ENCODE data around the gene TRAM2. TPM values are rescaled to one million over a fixed set of nuclear protein-coding genes. Genes with fewer than 3 reads are reported as not detected.

The TRAM2 gene
- total and polyA plus RNA-seq, 2 of the 4 experiments (the other 2 are of a cell fraction) = 77.2 to 95.7 TPM

DNA sequence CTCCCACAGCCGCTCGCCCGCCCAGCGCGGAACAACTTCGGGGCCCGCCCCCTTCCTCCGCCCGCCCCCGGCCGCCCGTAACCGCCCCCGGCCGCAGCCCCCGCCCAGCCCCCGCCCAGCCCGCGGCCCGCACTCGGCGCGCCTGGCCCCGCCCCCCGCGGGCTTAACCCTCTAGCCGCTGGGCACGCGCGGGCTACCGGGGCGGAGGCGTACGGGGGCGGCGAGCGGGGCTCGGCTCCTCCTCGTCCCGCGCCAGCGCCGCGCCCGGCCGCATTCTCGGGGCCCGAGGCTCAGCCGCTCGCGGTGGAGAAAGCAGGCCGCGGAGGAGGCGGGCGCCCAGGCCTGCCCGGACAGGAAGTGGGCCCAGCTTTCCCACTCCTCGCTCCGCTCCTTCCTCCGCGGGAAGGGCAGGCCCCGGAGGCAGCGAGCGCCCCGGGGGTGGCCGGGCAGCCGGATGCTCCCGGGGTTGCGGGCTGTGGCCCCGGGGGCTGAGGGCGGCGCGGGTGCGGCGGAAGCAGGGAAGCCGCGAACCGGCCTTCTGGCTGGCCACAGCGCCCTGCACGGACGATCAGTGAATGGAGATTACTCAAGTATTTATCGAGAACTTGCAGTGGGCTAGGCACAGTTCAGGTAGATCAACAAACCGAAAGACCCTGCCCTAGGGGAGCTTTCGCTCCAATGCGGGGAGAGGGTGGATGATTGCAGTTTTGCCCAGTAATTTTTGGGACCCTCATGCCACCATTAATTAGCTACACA lies at the start of gene TRAM2 (continued):
- TF ChIP-seq, protein P1, sequence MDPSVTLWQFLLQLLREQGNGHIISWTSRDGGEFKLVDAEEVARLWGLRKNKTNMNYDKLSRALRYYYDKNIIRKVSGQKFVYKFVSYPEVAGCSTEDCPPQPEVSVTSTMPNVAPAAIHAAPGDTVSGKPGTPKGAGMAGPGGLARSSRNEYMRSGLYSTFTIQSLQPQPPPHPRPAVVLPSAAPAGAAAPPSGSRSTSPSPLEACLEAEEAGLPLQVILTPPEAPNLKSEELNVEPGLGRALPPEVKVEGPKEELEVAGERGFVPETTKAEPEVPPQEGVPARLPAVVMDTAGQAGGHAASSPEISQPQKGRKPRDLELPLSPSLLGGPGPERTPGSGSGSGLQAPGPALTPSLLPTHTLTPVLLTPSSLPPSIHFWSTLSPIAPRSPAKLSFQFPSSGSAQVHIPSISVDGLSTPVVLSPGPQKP (IDR thresholded peaks at IDR 0.05; ENCODE audit: borderline replicate concordance, low read depth, low read length) = no peak
- TF ChIP-seq MAZ (IDR thresholded peaks at IDR 0.05; ENCODE audit: borderline replicate concordance, low read depth, low read length) = peak; percentile 84; the same call in 1 of the 2 replicates
- TF ChIP-seq FOS (IDR thresholded peaks at IDR 0.05; ENCODE audit: low read depth, low read length) = no peak
- peak; percentile 61 for TF ChIP-seq BHLHE40 (IDR thresholded peaks at IDR 0.05; ENCODE audit: low read depth, low read length)

DNA sequence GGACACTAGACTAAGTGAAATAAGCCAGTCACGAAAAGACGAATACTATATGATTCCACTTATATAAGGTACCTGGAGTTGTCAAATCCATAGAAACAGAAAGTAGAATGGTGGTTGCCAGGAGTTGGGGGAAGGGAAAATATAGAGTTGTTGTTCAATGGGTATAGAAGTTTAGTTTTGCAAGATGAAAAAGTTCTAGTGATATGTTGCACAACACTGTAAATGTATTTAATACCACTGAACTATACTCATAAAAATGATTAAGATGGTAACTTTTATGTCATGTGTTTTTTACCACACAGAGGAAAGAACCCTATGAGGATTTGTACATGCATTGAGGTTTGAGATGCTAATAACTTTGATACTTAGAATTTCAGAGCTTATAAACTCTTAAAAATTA lies 46.0 kb upstream of the TRAM2 start:
- BruUV-seq (replicated peaks) = no TSS peak
- Histone ChIP-seq H3K14ac (replicated peaks; ENCODE audit: low read depth, low read length) (no peak overlapping the region), H2AK9ac (replicated peaks; ENCODE audit: low read depth, low read length, poor library complexity) (no peak overlapping the region), H3K27ac (ENCODE audit: insufficient read depth, low read length) (no peak overlapping the region), H4K20me1 (ENCODE audit: insufficient read depth, low read length) (no peaks in the 10 kb centered on the region), H3K4me3 (ENCODE audit: insufficient read depth, low read depth, low read length) (no peak overlapping the region), H2BK15ac (ENCODE audit: low read depth, low read length) (no peak overlapping the region), H4K5ac (ENCODE audit: low read depth, low read length) (no peak overlapping the region), H3K4ac (ENCODE audit: low read depth, low read length) (no peak overlapping the region), H2BK120ac (ENCODE audit: low read depth, low read length) (no peak overlapping the region), H4K8ac (ENCODE audit: low read depth in 2 of 2, low read length in 2 of 2) (no peak overlapping the region), H4K91ac (ENCODE audit: insufficient read depth, low read depth, low read length) (no peak overlapping the region), H3K27me3 (ENCODE audit: control insufficient read depth, insufficient read depth, low read length) (no peaks in the 10 kb centered on the region), H3K4me2 (ENCODE audit: low read depth, low read length) (no peak overlapping the region), H3K79me1 (ENCODE audit: low read depth in 1 of 2, low read length in 2 of 2) (no peaks in the 10 kb centered on the region), H2BK20ac (ENCODE audit: low read depth, low read length) (no peak overlapping the region), H3K9ac (ENCODE audit: low read depth, low read length) (no peak overlapping the region), H2BK5ac (ENCODE audit: low read depth, low read length, poor library complexity, severe bottlenecking) (no peak overlapping the region), H3K9me1 (ENCODE audit: insufficient read depth, low read length) (peaks cover 4% of the 10 kb centered on the region), H2AFZ (replicated peaks; ENCODE audit: low read length, poor library complexity) (no peak overlapping the region), H3K23ac (ENCODE audit: low read depth, low read length) (no peak overlapping the region), H3K4me1 (ENCODE audit: control insufficient read depth, insufficient read depth, low read length) (peaks cover 8% of the 10 kb centered on the region; the same call in 1 of the 2 replicates), H3K18ac (ENCODE audit: low read depth, low read length) (no peak overlapping the region), H3K9me3 (ENCODE audit: control insufficient read depth, insufficient read depth, low read length) (no peaks in the 10 kb centered on the region), H3K36me3 (ENCODE audit: control insufficient read depth, insufficient read depth, low read length) (no peaks in the 10 kb centered on the region), H2AK5ac (ENCODE audit: low read depth, low read length) (no peak overlapping the region), H3K56ac (ENCODE audit: extremely low read depth, insufficient read depth, low read length) (no peak overlapping the region)
- ATAC-seq (ENCODE audit: low read depth) (no peak), DNase-seq (no peak)
- dilution Hi-C loops (cut with HindIII; ENCODE audit: low sequenced_read_pairs, unreplicated experiment) = no loop called here
- intact Hi-C loops (cut with micrococcal nuclease) = loop anchor here (1.0 kb wide), 1 partner anchor 11 kb away; no protein-coding TSS in a partner anchor
- CTCF ChIA-PET = interaction anchor here (1.2 to 1.5 kb wide), 2 partner anchors 28 to 30 kb away, joined by 3 read pairs; no protein-coding TSS in a partner anchor
- in situ Hi-C loops (cut with MboI; ENCODE audit: low sequenced_read_pairs) = no loop called here
- WGBS, 2 experiments (ENCODE audit: extremely low coverage in 2 of 2, insufficient read length in 1 of 2) = no CpG with 5 or more reads among the region's 2 CpGs
- peak; percentile 57; the same call in 1 of the 2 replicates for TF ChIP-seq CEBPB (IDR thresholded peaks at IDR 0.05; ENCODE audit: low read depth, low read length)
- no peak for TF ChIP-seq CHD1 (IDR thresholded peaks at IDR 0.05; ENCODE audit: low read depth, low read length)
- POLR2A ChIA-PET (ENCODE audit: unreplicated experiment) = no interaction called here

Measured in IMR-90 (cell line).